Calu3 (cell line): ENCODE results near the gene CXXC5. TPM values are rescaled to one million over a fixed set of nuclear protein-coding genes. Genes with fewer than 3 reads are reported as not detected.

Experiments used
- BruUV-seq: library from RNA; stranded (reverse); fragments of 400-500 nt; replicated peaks from 2 replicates; lab custom pipeline; 2021; lab: Mats Ljungman, UMichigan
- CTCF ChIA-PET: fragments of 300-600 bp; sonication (Branson Sonifier 250); formaldehyde crosslinking; loops from one replicate; lab custom pipeline; 2022; ENCODE audit warnings: antibody characterized with exemption; lab: Charles Lee
- DNase-seq: peaks from one replicate; pipeline ENCODE4 v3.0.0; 2022
- H3K27ac Mint-ChIP-seq: one replicate; pipeline ENCODE4 v1.8.0; 2022; ENCODE audit warnings: mixed read lengths; ENCODE audit not compliant: unreplicated experiment
- H3K27me3 Mint-ChIP-seq: one replicate; pipeline ENCODE4 v1.8.0; 2022; ENCODE audit warnings: mixed read lengths; ENCODE audit not compliant: unreplicated experiment
- H3K36me3 Mint-ChIP-seq: one replicate; pipeline ENCODE4 v1.8.0; 2022; ENCODE audit warnings: mild to moderate bottlenecking, moderate library complexity, mixed read lengths; ENCODE audit not compliant: insufficient read depth, unreplicated experiment
- H3K4me1 Mint-ChIP-seq: one replicate; pipeline ENCODE4 v1.8.0; 2022; ENCODE audit warnings: mild to moderate bottlenecking, low read depth, mixed read lengths; ENCODE audit not compliant: unreplicated experiment
- H3K4me3 Mint-ChIP-seq: one replicate; pipeline ENCODE4 v1.8.0; 2022; ENCODE audit warnings: mild to moderate bottlenecking, low read depth, moderate library complexity, mixed read lengths; ENCODE audit not compliant: unreplicated experiment
- H3K9me3 Mint-ChIP-seq: one replicate; pipeline ENCODE4 v1.8.0; 2022; ENCODE audit warnings: low read depth, mixed read lengths; ENCODE audit not compliant: unreplicated experiment
- CTCF ChIP-seq: fragments of 200-600 bp; IDR thresholded peaks from one replicate; pipeline ENCODE4 v1.8.0; 2022; ENCODE audit warnings: antibody characterized with exemption; ENCODE audit not compliant: unreplicated experiment
- intact Hi-C: fragments of 100-400 bp; cut with micrococcal nuclease; formaldehyde crosslinking; loops from one replicate; pipeline ENCODE4 v1.10.0; 2022; ENCODE audit not compliant: unreplicated experiment
- total RNA-seq: library from RNA; stranded (reverse); gene quantifications from 2 replicates; pipeline ENCODE4 v1.2.3, GENCODE V29; 2022

CXXC5 gene
- total RNA-seq, 1 experiment from 2014 or later, result 69.1 TPM

GRCh38 chr5:139658501-139658927 lies 10.4 kb downstream of the CXXC5 start:
- H3K27me3 Mint-ChIP-seq, result no peaks in the 10 kb centered on the region
- H3K4me1 Mint-ChIP-seq, result peaks cover 94% of the 10 kb centered on the region
- CTCF ChIA-PET, result interaction anchor here (0.5 to 2.8 kb wide), 5 partner anchors 10 to 66 kb away, joined by 3 to 18 read pairs (median 5); partner anchors contain the start of gene CXXC5
- TF ChIP-seq CTCF, result no peak
- no peaks in the 10 kb centered on the region for H3K9me3 Mint-ChIP-seq
- peak overlapping the region; percentile 90 for H3K27ac Mint-ChIP-seq
- peaks cover 45% of the 10 kb centered on the region for H3K36me3 Mint-ChIP-seq
- peak overlapping the region; percentile 60 for H3K4me3 Mint-ChIP-seq
- intact Hi-C loops, result no loop called here
- BruUV-seq, result no TSS peak
- DNase-seq, result no peak

GRCh38 chr5:139658928-139659667 lies 10.9 kb downstream of the CXXC5 start:
- no peaks in the 10 kb centered on the region for H3K27me3 Mint-ChIP-seq
- BruUV-seq, result no TSS peak
- intact Hi-C loops, result no loop called here
- H3K36me3 Mint-ChIP-seq, result peaks cover 45% of the 10 kb centered on the region
- no peak for TF ChIP-seq CTCF
- H3K4me3 Mint-ChIP-seq, result peak overlapping the region; percentile 60
- no peaks in the 10 kb centered on the region for H3K9me3 Mint-ChIP-seq
- H3K4me1 Mint-ChIP-seq, result peaks cover 88% of the 10 kb centered on the region
- peak overlapping the region; percentile 90 for H3K27ac Mint-ChIP-seq
- CTCF ChIA-PET, result interaction anchor here (1.1 to 2.8 kb wide), 5 partner anchors 9 to 106 kb away, joined by 3 to 18 read pairs (median 5); partner anchors contain the start of gene CXXC5
- no peak for DNase-seq

GRCh38 chr5:139659695-139660101 lies 11.5 kb downstream of the CXXC5 start:
- peak overlapping the region; percentile 60 for H3K4me3 Mint-ChIP-seq
- intact Hi-C loops, result no loop called here
- no peaks in the 10 kb centered on the region for H3K27me3 Mint-ChIP-seq
- DNase-seq, result no peak
- no peaks in the 10 kb centered on the region for H3K9me3 Mint-ChIP-seq
- no peak for TF ChIP-seq CTCF
- peaks cover 82% of the 10 kb centered on the region for H3K4me1 Mint-ChIP-seq
- no TSS peak for BruUV-seq
- CTCF ChIA-PET, result interaction anchor here (1.0 to 2.8 kb wide), 8 partner anchors 8 to 106 kb away, joined by 3 to 24 read pairs (median 9); partner anchors contain the start of gene CXXC5
- H3K36me3 Mint-ChIP-seq, result peaks cover 45% of the 10 kb centered on the region
- H3K27ac Mint-ChIP-seq, result peak overlapping the region; percentile 82

GRCh38 chr5:139660105-139660922 lies 12.2 kb downstream of the CXXC5 start:
- H3K4me1 Mint-ChIP-seq, result peaks cover 76% of the 10 kb centered on the region
- peaks cover 45% of the 10 kb centered on the region for H3K36me3 Mint-ChIP-seq
- no TSS peak for BruUV-seq
- DNase-seq, result peak; percentile 92
- H3K4me3 Mint-ChIP-seq, result peak overlapping the region; percentile 60
- H3K9me3 Mint-ChIP-seq, result no peaks in the 10 kb centered on the region
- no peak for TF ChIP-seq CTCF
- intact Hi-C loops, result no loop called here
- no peaks in the 10 kb centered on the region for H3K27me3 Mint-ChIP-seq
- CTCF ChIA-PET, result interaction anchor here (0.5 to 2.1 kb wide), 14 partner anchors 8 to 118 kb away, joined by 3 to 24 read pairs (median 4); partner anchors contain the start of gene CXXC5
- H3K27ac Mint-ChIP-seq, result peak overlapping the region; percentile 82
